ENCODE results near the gene MAGEA1.

The MAGEA1 gene

DNA sequence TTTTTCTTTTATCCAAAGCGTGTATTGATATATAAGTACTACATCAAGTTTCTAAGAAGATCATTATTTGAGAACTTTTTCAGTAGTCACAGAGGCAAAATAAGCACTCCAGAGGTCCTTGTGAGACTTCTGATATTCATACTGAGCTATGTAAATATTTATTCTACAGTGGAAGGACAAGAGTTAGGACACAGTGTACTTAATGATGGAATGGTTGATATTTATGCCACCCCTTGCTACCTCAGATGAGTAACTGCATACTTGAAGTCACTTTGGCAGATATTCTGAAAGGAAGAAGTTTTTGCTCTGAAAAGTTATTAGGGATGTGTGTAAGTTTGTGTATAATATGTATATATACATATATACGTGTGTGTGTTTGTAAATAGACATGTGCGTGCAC is 30.3 kb downstream of the MAGEA1 start:
- DNase-seq: no peak
- H3K27ac Mint-ChIP-seq: no peak overlapping the region
- H3K27me3 Mint-ChIP-seq: peaks cover 71% of the 10 kb centered on the region
- H3K36me3 Mint-ChIP-seq (ENCODE audit: low read depth): no peaks in the 10 kb centered on the region
- peaks cover 12% of the 10 kb centered on the region for H3K9me3 Mint-ChIP-seq
- no peaks in the 10 kb centered on the region for H3K4me1 Mint-ChIP-seq (ENCODE audit: low read depth)
- H3K4me3 Mint-ChIP-seq: no peak overlapping the region

DNA sequence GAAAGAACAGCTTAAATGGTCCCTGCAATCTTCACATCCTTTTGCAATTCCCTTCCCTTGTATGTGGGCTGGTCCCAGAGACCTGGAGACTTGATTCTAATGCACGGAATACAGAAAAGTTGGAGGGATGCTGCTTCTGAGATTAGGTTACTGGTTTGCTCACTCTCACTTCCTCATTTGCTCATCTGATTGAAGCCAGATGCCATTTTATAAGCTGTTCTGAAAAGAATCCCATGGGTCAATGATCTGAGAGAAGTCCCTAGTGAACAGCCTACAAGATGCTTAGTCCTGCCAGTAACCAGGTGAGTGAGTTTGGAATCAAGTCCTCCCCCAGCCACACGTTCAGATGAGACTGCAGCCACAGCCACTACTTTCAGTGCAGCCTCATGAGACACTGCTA is 35.9 kb downstream of the MAGEA1 start:
- no peak overlapping the region for H3K4me3 Mint-ChIP-seq
- H3K4me1 Mint-ChIP-seq (ENCODE audit: low read depth): no peaks in the 10 kb centered on the region
- no peak for DNase-seq
- peaks cover 49% of the 10 kb centered on the region for H3K27me3 Mint-ChIP-seq
- no peaks in the 10 kb centered on the region for H3K36me3 Mint-ChIP-seq (ENCODE audit: low read depth)
- peaks cover 12% of the 10 kb centered on the region for H3K9me3 Mint-ChIP-seq
- H3K27ac Mint-ChIP-seq: no peak overlapping the region

DNA sequence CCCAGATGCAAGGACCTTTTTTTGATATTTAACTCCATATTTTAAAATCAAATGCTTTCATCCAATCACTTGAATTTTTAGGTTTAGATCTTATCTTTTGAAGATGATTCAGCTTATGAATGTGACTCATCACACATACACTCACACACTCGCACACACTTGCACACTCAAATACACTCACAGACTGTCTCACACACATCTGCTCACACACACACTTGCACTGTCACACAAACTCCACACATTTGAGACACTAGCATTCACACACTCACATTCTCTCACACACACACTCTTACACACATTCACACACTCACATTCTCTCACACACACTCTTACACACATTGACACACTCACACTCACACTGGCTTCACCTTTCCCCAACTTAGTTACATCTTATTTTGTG is 37.8 kb downstream of the MAGEA1 start:
- H3K9me3 Mint-ChIP-seq: peaks cover 7% of the 10 kb centered on the region
- no peak overlapping the region for H3K27ac Mint-ChIP-seq
- DNase-seq: no peak
- no peak overlapping the region for H3K4me3 Mint-ChIP-seq
- no peaks in the 10 kb centered on the region for H3K36me3 Mint-ChIP-seq (ENCODE audit: low read depth)
- H3K4me1 Mint-ChIP-seq (ENCODE audit: low read depth): no peaks in the 10 kb centered on the region
- H3K27me3 Mint-ChIP-seq: peaks cover 35% of the 10 kb centered on the region

DNA sequence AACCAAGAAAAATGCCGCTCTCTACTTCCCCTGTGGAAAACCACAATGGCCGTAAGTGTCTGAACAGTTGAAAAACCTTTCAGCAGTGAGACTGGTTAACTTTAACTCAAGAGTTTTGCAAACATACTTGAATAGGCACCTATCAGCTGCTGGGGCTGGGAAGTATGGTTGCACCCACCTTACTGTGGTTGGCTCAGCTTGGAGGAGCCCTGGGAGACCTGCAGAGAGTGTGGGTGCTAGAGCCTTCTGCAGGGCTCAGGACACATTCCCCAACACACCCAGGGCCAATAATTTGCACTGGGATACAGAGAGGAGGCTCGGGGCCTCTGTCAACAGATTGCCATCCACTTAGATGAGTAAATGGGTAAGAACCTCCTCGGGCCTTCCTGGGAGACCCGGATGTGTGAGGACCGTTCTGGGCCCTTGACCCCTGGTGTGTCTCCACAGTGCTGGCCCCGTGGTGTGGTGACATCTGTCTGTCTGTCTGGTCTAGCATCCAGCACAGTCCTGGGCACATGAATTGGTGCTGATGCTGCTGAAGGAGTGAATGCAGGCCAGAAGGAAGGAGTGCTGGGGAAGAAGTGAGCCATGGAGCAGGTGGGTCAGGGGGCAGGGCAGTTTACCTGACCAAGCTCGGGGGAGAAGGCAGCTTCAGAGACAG is 46.5 kb downstream of the MAGEA1 start:
- no peak overlapping the region for H3K27ac Mint-ChIP-seq
- H3K4me1 Mint-ChIP-seq (ENCODE audit: low read depth): no peaks in the 10 kb centered on the region
- H3K4me3 Mint-ChIP-seq: no peak overlapping the region
- no peaks in the 10 kb centered on the region for H3K36me3 Mint-ChIP-seq (ENCODE audit: low read depth)
- H3K9me3 Mint-ChIP-seq: no peaks in the 10 kb centered on the region
- no peak for DNase-seq
- peaks cover 56% of the 10 kb centered on the region for H3K27me3 Mint-ChIP-seq

DNA sequence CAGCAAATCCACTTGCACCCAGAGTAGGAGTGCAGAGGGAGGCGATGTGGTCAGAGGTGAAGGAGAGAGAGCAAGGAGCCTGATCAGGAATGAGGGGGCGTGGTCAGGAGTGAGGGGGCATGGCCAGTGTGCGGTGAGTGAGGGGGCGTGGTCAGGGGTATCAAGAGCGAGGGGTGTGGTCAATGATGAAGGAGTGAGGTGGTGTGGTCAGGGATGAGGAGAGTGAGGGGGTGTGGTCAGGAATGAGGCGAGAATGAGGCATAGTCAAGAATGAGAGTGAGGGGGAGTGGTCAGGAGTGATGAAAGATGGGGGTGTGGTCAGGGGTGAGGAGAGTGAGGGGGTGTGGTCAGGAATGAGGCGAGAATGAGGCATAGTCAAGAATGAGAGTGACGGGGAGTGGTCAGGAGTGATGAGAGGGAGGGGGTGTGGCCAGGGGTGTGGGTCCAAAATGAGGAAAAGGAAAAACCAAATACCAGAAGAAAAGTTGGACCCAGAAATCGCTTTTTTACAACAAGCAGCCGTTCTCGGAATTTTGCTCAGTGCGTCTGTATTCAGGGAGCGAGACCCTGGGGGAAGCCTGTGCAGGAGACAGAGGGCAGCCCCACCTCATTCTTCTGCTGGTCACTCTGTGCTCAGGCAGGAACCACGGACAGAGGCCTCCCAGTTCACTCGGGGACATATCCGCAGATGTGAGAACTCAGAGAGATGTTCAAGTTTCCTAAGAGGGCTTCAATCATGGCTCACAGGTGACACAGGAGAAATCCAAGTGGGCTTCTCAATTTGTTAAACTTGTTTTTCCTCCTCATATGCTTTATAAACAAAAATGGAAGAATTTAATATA is 47.5 kb downstream of the MAGEA1 start:
- no peaks in the 10 kb centered on the region for H3K36me3 Mint-ChIP-seq (ENCODE audit: low read depth)
- H3K4me3 Mint-ChIP-seq: no peak overlapping the region
- H3K9me3 Mint-ChIP-seq: no peaks in the 10 kb centered on the region
- no peak overlapping the region for H3K27ac Mint-ChIP-seq
- no peaks in the 10 kb centered on the region for H3K4me1 Mint-ChIP-seq (ENCODE audit: low read depth)
- peaks cover 58% of the 10 kb centered on the region for H3K27me3 Mint-ChIP-seq
- no peak for DNase-seq
